Measurements from ENCODE around the gene RBFOX2. TPM values are rescaled to one million over a fixed set of nuclear protein-coding genes. Genes with fewer than 3 reads are reported as not detected.

Gene RBFOX2
- total and polyA plus RNA-seq, 2 of the 13 experiments (the other 11 are each of a cell fraction or from before 2014, with no cell fraction given), result 37.3 to 40.4 TPM

DNA sequence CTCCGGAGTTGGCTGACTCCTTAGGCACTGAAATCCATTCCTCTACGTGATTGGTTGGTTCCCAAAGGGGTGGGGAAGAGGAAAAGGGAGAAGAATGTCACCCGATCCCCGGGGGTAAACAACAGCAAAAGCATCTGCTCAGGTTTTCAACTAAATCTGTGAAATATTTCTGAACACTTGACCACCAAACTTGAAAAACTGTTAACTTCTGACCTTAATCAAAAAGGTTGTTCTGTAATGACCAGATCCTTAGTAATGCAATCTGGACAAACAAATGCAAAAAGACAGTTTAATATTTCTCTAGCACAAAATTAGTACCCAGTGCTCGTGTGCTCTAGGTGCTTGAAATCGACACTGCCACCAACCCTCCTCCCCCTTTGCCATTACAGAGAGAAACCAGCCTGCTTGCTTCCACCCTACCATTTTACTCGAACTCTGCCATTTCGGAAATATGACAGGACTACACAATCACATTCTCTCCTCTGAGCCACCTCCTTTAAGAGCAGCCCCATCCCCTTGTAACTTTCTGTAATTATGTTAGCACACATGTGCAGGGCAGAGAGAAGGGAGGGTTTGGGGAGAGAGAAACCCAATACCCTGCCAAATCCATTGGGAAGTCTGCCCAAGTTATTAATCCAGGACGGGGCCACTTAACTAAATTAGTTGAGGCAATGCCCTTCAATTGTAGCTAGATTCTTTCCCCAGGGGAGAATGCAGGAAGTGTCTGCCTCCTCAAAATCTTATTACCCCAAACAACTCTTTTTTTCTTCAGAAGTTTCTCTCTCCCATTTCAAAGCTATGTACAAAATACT lies 113.8 kb downstream of the RBFOX2 start (continued):
- no peak for TF ChIP-seq FOXA1 (IDR thresholded peaks at IDR 0.05)
- TF ChIP-seq FOXA1 (CRISPR knock-in tag; IDR thresholded peaks at IDR 0.05), result peak; percentile 74
- peak; percentile 90 for TF ChIP-seq SIX4 (CRISPR knock-in tag; IDR thresholded peaks at IDR 0.05)
- no peak for TF ChIP-seq RAD21 (CRISPR knock-in tag; IDR thresholded peaks at IDR 0.05)
- TF ChIP-seq CENPT (CRISPR knock-in tag; IDR thresholded peaks at IDR 0.05; ENCODE audit: low read depth), result no peak
- no peak for TF ChIP-seq ZKSCAN8 (CRISPR knock-in tag; IDR thresholded peaks at IDR 0.05; ENCODE audit: borderline replicate concordance)
- TF ChIP-seq, protein P1, sequence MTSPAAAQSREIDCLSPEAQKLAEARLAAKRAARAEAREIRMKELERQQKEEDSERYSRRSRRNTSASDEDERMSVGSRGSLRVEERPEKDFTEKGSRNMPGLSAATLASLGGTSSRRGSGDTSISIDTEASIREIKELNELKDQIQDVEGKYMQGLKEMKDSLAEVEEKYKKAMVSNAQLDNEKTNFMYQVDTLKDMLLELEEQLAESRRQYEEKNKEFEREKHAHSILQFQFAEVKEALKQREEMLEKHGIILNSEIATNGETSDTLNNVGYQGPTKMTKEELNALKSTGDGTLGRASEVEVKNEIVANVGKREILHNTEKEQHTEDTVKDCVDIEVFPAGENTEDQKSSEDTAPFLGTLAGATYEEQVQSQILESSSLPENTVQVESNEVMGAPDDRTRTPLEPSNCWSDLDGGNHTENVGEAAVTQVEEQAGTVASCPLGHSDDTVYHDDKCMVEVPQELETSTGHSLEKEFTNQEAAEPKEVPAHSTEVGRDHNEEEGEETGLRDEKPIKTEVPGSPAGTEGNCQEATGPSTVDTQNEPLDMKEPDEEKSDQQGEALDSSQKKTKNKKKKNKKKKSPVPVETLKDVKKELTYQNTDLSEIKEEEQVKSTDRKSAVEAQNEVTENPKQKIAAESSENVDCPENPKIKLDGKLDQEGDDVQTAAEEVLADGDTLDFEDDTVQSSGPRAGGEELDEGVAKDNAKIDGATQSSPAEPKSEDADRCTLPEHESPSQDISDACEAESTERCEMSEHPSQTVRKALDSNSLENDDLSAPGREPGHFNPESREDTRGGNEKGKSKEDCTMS (CRISPR knock-in tag; conservative IDR thresholded peaks at IDR 0.05), result no peak
- peak; percentile 60 for TF ChIP-seq TEAD3 (CRISPR knock-in tag; optimal IDR thresholded peaks at IDR 0.05; ENCODE audit: borderline replicate concordance)
- no peak for TF ChIP-seq ZNF333 (CRISPR knock-in tag; IDR thresholded peaks at IDR 0.05; ENCODE audit: borderline replicate concordance)
- no peak for TF ChIP-seq CBX2 (IDR thresholded peaks at IDR 0.05; ENCODE audit: low read depth, low read length)
- no peak for TF ChIP-seq CBX2 (CRISPR knock-in tag; IDR thresholded peaks at IDR 0.05; ENCODE audit: low read depth)
- TF ChIP-seq ZNF761 (CRISPR knock-in tag; conservative IDR thresholded peaks at IDR 0.05), result no peak
- TF ChIP-seq ZNF12 (CRISPR knock-in tag; IDR thresholded peaks at IDR 0.05), result no peak
- no peak for TF ChIP-seq ZNF18 (CRISPR knock-in tag; IDR thresholded peaks at IDR 0.05; ENCODE audit: insufficient replicate concordance)
- TF ChIP-seq, protein P2, sequence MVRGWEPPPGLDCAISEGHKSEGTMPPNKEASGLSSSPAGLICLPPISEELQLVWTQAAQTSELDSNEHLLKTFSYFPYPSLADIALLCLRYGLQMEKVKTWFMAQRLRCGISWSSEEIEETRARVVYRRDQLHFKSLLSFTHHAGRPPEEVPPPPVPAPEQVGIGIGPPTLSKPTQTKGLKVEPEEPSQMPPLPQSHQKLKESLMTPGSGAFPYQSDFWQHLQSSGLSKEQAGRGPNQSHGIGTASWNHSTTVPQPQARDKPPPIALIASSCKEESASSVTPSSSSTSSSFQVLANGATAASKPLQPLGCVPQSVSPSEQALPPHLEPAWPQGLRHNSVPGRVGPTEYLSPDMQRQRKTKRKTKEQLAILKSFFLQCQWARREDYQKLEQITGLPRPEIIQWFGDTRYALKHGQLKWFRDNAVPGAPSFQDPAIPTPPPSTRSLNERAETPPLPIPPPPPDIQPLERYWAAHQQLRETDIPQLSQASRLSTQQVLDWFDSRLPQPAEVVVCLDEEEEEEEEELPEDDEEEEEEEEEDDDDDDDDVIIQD (CRISPR knock-in tag; IDR thresholded peaks at IDR 0.05; ENCODE audit: low read depth), result peak; percentile 86
- TF ChIP-seq NBN (conservative IDR thresholded peaks at IDR 0.05), result no peak
- no peak; the same call in 1 of the 2 replicates for TF ChIP-seq RARA (CRISPR knock-in tag; IDR thresholded peaks at IDR 0.05)
- TF ChIP-seq MBD4 (IDR thresholded peaks at IDR 0.05; ENCODE audit: borderline replicate concordance, low read length), result no peak
- no peak for TF ChIP-seq HNRNPL (IDR thresholded peaks at IDR 0.05; ENCODE audit: low read depth, low read length)
- TF ChIP-seq, protein P3, sequence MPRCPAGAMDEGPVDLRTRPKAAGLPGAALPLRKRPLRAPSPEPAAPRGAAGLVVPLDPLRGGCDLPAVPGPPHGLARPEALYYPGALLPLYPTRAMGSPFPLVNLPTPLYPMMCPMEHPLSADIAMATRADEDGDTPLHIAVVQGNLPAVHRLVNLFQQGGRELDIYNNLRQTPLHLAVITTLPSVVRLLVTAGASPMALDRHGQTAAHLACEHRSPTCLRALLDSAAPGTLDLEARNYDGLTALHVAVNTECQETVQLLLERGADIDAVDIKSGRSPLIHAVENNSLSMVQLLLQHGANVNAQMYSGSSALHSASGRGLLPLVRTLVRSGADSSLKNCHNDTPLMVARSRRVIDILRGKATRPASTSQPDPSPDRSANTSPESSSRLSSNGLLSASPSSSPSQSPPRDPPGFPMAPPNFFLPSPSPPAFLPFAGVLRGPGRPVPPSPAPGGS (CRISPR knock-in tag; IDR thresholded peaks at IDR 0.05), result no peak
- no peak for TF ChIP-seq ZNF747 (CRISPR knock-in tag; IDR thresholded peaks at IDR 0.05; ENCODE audit: borderline replicate concordance)
- TF ChIP-seq ZNF589 (CRISPR knock-in tag; conservative IDR thresholded peaks at IDR 0.05), result no peak
- peak; percentile 69; the same call in 1 of the 2 replicates for TF ChIP-seq ZNF292 (CRISPR knock-in tag; IDR thresholded peaks at IDR 0.05; ENCODE audit: borderline replicate concordance, low read depth)
- no peak for TF ChIP-seq AKAP8 (CRISPR knock-in tag; IDR thresholded peaks at IDR 0.05)
- no peak for TF ChIP-seq KDM3A (CRISPR knock-in tag; IDR thresholded peaks at IDR 0.05; ENCODE audit: low read depth)
